Suprapubic skin (tissue), 4 donors: ENCODE data around the gene WDR36. TPM values are rescaled to one million over a fixed set of nuclear protein-coding genes. Genes with fewer than 3 reads are reported as not detected.

Experiments
- DNase-seq, 2 donors: peaks; one replicate each; pipeline ENCODE4 v3.0.0-alpha.2; 2019; ENCODE audit warnings: low spot score in 2 of 2
- H3K27ac ChIP-seq: fragments of 200-600 bp; sonication (generic); one replicate; pipeline ENCODE4 v1.5.1; 2019
- H3K27me3 ChIP-seq: fragments of 200-600 bp; sonication (generic); one replicate; pipeline ENCODE4 v1.5.1; 2019
- H3K36me3 ChIP-seq: fragments of 200-600 bp; sonication (generic); one replicate; pipeline ENCODE4 v1.5.1; 2019
- H3K4me1 ChIP-seq: fragments of 200-600 bp; sonication (generic); one replicate; pipeline ENCODE4 v1.5.1; 2019
- H3K4me3 ChIP-seq: fragments of 200-600 bp; sonication (generic); one replicate; pipeline ENCODE4 v1.5.1; 2019; ENCODE audit warnings: mild to moderate bottlenecking
- H3K9me3 ChIP-seq: fragments of 200-600 bp; sonication (generic); one replicate; pipeline ENCODE4 v1.5.1; 2019
- CTCF ChIP-seq, 2 donors: fragments of 200-600 bp in 1 of 2; fragments of 450-650 bp in 1 of 2; sonication (generic) in 1 of 2; IDR thresholded peaks; one replicate each; pipeline ENCODE4 v1.5.1; 2016 to 2019; ENCODE audit warnings: antibody characterized with exemption in 2 of 2, mild to moderate bottlenecking in 1 of 2, moderate library complexity in 1 of 2
- EP300 ChIP-seq: sonication (generic); formaldehyde crosslinking; IDR thresholded peaks from one replicate; pipeline ENCODE4 v1.6.1; 2017; ENCODE audit warnings: antibody characterized with exemption
- POLR2A ChIP-seq, 2 donors: fragments of 450-650 bp; IDR thresholded peaks; one replicate each; pipeline ENCODE4 v1.6.1; 2017; ENCODE audit warnings: antibody characterized with exemption in 2 of 2, mild to moderate bottlenecking in 2 of 2, moderate library complexity in 2 of 2
- POLR2AphosphoS5 ChIP-seq, 3 donors: sonication (generic); formaldehyde crosslinking; IDR thresholded peaks; one replicate each; pipeline ENCODE4 v1.6.1; 2017; ENCODE audit warnings: antibody characterized with exemption in 3 of 3
- WGBS: methylation state at CpG from one replicate; pipeline ENCODE4 v1.1.5; 2018; 5-methylcytosine and 5-hydroxymethylcytosine counted together
- total RNA-seq, 4 donors: library from RNA; depleted of rRNA; stranded (reverse); fragments of >200 nt; gene quantifications; one replicate each; pipeline ENCODE4 v1.1.0, GENCODE V29; 2016

Gene WDR36
- 10 to 100 TPM; 20.0 to 32.2 (median 26.2) TPM for total RNA-seq

- 2% methylated on average over 42 of the region's 50 CpGs for WGBS
- TF ChIP-seq POLR2A (IDR thresholded peaks at IDR 0.05) = no peak
- no peak for TF ChIP-seq EP300
- TF ChIP-seq POLR2AphosphoS5 (IDR thresholded peaks at IDR 0.05) = peak in 1 of 3 donors; percentile 98
- TF ChIP-seq CTCF (IDR thresholded peaks at IDR 0.05) = no peak
- Histone ChIP-seq H3K36me3 (peaks cover 7% of the 10 kb centered on the region), H3K27ac (peak within 1 kb of the TSS; percentile 86), H3K4me1 (peaks cover 30% of the 10 kb centered on the region), H3K9me3 (no peaks in the 10 kb centered on the region), H3K4me3 (peak within 1 kb of the TSS; percentile 88), H3K27me3 (no peaks in the 10 kb centered on the region)
- peak; percentile 95 for DNase-seq
Measured at GRCh38 chr5:111092062-111092853, at the start of gene WDR36. TSS of gene WDR36 (plus strand) at chr5:111092348. CDS start at chr5:111092457, 109 bp downstream.

GRCh38 chr5:111043712-111044506, 48.2 kb upstream of the WDR36 start:
- WGBS = 42% methylated on average over 5 of the region's 5 CpGs
- H3K36me3 ChIP-seq = no peaks in the 10 kb centered on the region
- H3K4me1 ChIP-seq = no peaks in the 10 kb centered on the region
- TF ChIP-seq EP300 (no peak), POLR2AphosphoS5 (IDR thresholded peaks at IDR 0.05) (no peak), CTCF (IDR thresholded peaks at IDR 0.05) (no peak), POLR2A (IDR thresholded peaks at IDR 0.05) (no peak)
- DNase-seq = no peak
- H3K27me3 ChIP-seq = no peaks in the 10 kb centered on the region
- no peak overlapping the region for H3K27ac ChIP-seq
- H3K4me3 ChIP-seq = no peak overlapping the region
- no peaks in the 10 kb centered on the region for H3K9me3 ChIP-seq

- Histone ChIP-seq H3K4me3 (no peak overlapping the region), H3K27me3 (no peaks in the 10 kb centered on the region), H3K27ac (no peak overlapping the region), H3K9me3 (no peaks in the 10 kb centered on the region), H3K36me3 (no peaks in the 10 kb centered on the region), H3K4me1 (no peaks in the 10 kb centered on the region)
- TF ChIP-seq POLR2A (IDR thresholded peaks at IDR 0.05) = no peak
- TF ChIP-seq CTCF (IDR thresholded peaks at IDR 0.05) = no peak
- TF ChIP-seq EP300 = no peak
- no peak for TF ChIP-seq POLR2AphosphoS5 (IDR thresholded peaks at IDR 0.05)
- no peak for DNase-seq
Measured at GRCh38 chr5:111058064-111058463, 34.1 kb upstream of the WDR36 start.

GRCh38 chr5:111060169-111060568, 32.0 kb upstream of the WDR36 start:
- Histone ChIP-seq H3K4me1 (no peaks in the 10 kb centered on the region), H3K27ac (no peak overlapping the region), H3K9me3 (no peaks in the 10 kb centered on the region), H3K36me3 (no peaks in the 10 kb centered on the region), H3K27me3 (no peaks in the 10 kb centered on the region), H3K4me3 (no peak overlapping the region)
- 91% methylated on average over 2 of the region's 2 CpGs for WGBS
- TF ChIP-seq POLR2AphosphoS5 (IDR thresholded peaks at IDR 0.05) = no peak
- TF ChIP-seq CTCF (IDR thresholded peaks at IDR 0.05) = no peak
- no peak for TF ChIP-seq POLR2A (IDR thresholded peaks at IDR 0.05)
- TF ChIP-seq EP300 = no peak
- no peak for DNase-seq

- H3K4me1 ChIP-seq = no peaks in the 10 kb centered on the region
- H3K9me3 ChIP-seq = no peaks in the 10 kb centered on the region
- H3K36me3 ChIP-seq = no peaks in the 10 kb centered on the region
- peaks cover 2% of the 10 kb centered on the region for H3K27me3 ChIP-seq
- H3K4me3 ChIP-seq = no peak overlapping the region
- TF ChIP-seq EP300 (no peak), CTCF (IDR thresholded peaks at IDR 0.05) (no peak), POLR2A (IDR thresholded peaks at IDR 0.05) (no peak), POLR2AphosphoS5 (IDR thresholded peaks at IDR 0.05) (no peak)
- DNase-seq = no peak
- no peak overlapping the region for H3K27ac ChIP-seq
Measured at GRCh38 chr5:111061618-111062017, 30.5 kb upstream of the WDR36 start.
